DOHH2 (cell line): ENCODE data around the gene AUTS2.

ENCODE experiments used
- H3F3A ChIP-seq: fragments of 200-600 bp; sonication (generic), shearing (Covaris generic); 2 replicates; pipeline ENCODE4 v1.6.0; 2016; ENCODE audit warnings: antibody characterized with exemption, mild to moderate bottlenecking; ENCODE audit not compliant: control insufficient read depth, insufficient read depth
- H3K27ac ChIP-seq: fragments of 200-600 bp; sonication (generic); 2 replicates; pipeline ENCODE4 v1.5.1; 2014; ENCODE audit warnings: low read depth, mild to moderate bottlenecking, low read length, moderate library complexity
- H3K27me3 ChIP-seq: fragments of 200-600 bp; sonication (generic); 2 replicates; pipeline ENCODE4 v1.6.1; 2014; ENCODE audit warnings: mild to moderate bottlenecking, low read length, mixed read lengths; ENCODE audit not compliant: control insufficient read depth
- H3K36me3 ChIP-seq: fragments of 200-600 bp; sonication (generic); 2 replicates; pipeline ENCODE4 v1.6.1; 2014; ENCODE audit warnings: mild to moderate bottlenecking, low read length, moderate library complexity, mixed read lengths; ENCODE audit not compliant: control insufficient read depth
- H3K4me1 ChIP-seq: fragments of 200-600 bp; sonication (generic); 2 replicates; pipeline ENCODE4 v1.6.1; 2014; ENCODE audit warnings: mild to moderate bottlenecking, low read length, mixed read lengths; ENCODE audit not compliant: control insufficient read depth
- H3K4me2 ChIP-seq: fragments of 200-600 bp; sonication (generic); 2 replicates; pipeline ENCODE4 v1.6.0; 2014; ENCODE audit warnings: mild to moderate bottlenecking, low read length, moderate library complexity
- H3K4me3 ChIP-seq: fragments of 200-600 bp; sonication (generic); 2 replicates; pipeline ENCODE4 v1.5.1; 2014; ENCODE audit warnings: mild to moderate bottlenecking, low read length, mixed read lengths
- H3K79me2 ChIP-seq: fragments of 200-600 bp; sonication (generic); 2 replicates; pipeline ENCODE4 v1.6.1; 2014; ENCODE audit warnings: mild to moderate bottlenecking, low read length, mixed read lengths; ENCODE audit not compliant: control insufficient read depth
- H3K9me2 ChIP-seq: fragments of 200-600 bp; sonication (generic); replicated peaks from 2 replicates; pipeline ENCODE4 v1.6.1; 2014; ENCODE audit warnings: mild to moderate bottlenecking, low read length, mixed read lengths; ENCODE audit not compliant: control insufficient read depth
- H3K9me3 ChIP-seq: fragments of 200-600 bp; sonication (generic); 2 replicates; pipeline ENCODE4 v1.6.1; 2014; ENCODE audit warnings: antibody characterized with exemption, low read length, mixed read lengths; ENCODE audit not compliant: control insufficient read depth, insufficient read depth
- H4K20me1 ChIP-seq: fragments of 200-600 bp; sonication (generic); 2 replicates; pipeline ENCODE4 v1.6.0; 2014; ENCODE audit warnings: low read depth, mild to moderate bottlenecking, antibody characterized with exemption, low read length, moderate library complexity; ENCODE audit not compliant: control insufficient read depth, insufficient read depth
- CTCF ChIP-seq: fragments of 200-600 bp; sonication (generic); IDR thresholded peaks from one replicate; pipeline ENCODE4 v1.5.1; 2014; ENCODE audit warnings: antibody characterized with exemption, mild to moderate bottlenecking, low read depth, low read length; ENCODE audit not compliant: poor library complexity, severe bottlenecking
- EZH2phosphoT487 ChIP-seq: fragments of 200-600 bp; sonication (generic); IDR thresholded peaks from 2 replicates; pipeline ENCODE4 v1.6.1; 2017; ENCODE audit warnings: borderline replicate concordance, mild to moderate bottlenecking, antibody characterized with exemption, low read length, moderate library complexity, mixed read lengths

AUTS2 gene

GRCh38 chr7:69754476-69754875 is 156.2 kb downstream of the AUTS2 start:
- Histone ChIP-seq H3K4me3 (peak overlapping the region; percentile 1; the same call in 1 of the 2 replicates), H3K27ac (no peak overlapping the region), H3K9me2 (no peaks in the 10 kb centered on the region), H4K20me1 (peaks cover 25% of the 10 kb centered on the region), H3K79me2 (peaks cover 98% of the 10 kb centered on the region), H3F3A (0 out of 2 replicates have a peak, but pooled peaks cover 2% of the 10 kb centered on the region), H3K36me3 (no peaks in the 10 kb centered on the region), H3K4me1 (peaks cover 83% of the 10 kb centered on the region), H3K4me2 (peak overlapping the region; percentile 52), H3K27me3 (no peaks in the 10 kb centered on the region), H3K9me3 (no peaks in the 10 kb centered on the region)
- no peak for TF ChIP-seq CTCF

- H3K27ac ChIP-seq, result no peak overlapping the region
- peaks cover 88% of the 10 kb centered on the region for H3K79me2 ChIP-seq
- no peak overlapping the region for H3K4me3 ChIP-seq
- TF ChIP-seq EZH2phosphoT487, result no peak
- no peak for TF ChIP-seq CTCF
- H3K36me3 ChIP-seq, result no peaks in the 10 kb centered on the region
- no peaks in the 10 kb centered on the region for H3K9me2 ChIP-seq
- peaks cover 71% of the 10 kb centered on the region for H3K4me1 ChIP-seq
- H3F3A ChIP-seq, result 0 out of 2 replicates have a peak, but pooled peaks cover 2% of the 10 kb centered on the region
- no peaks in the 10 kb centered on the region for H3K27me3 ChIP-seq
- no peaks in the 10 kb centered on the region for H3K9me3 ChIP-seq
- H4K20me1 ChIP-seq, result peaks cover 25% of the 10 kb centered on the region
- no peak overlapping the region for H3K4me2 ChIP-seq
Observed at GRCh38 chr7:69756235-69756634, 158.0 kb downstream of the AUTS2 start.

GRCh38 chr7:69757528-69757927 is 159.3 kb downstream of the AUTS2 start:
- no peak overlapping the region for H3K4me3 ChIP-seq
- H3K4me1 ChIP-seq, result peaks cover 60% of the 10 kb centered on the region
- no peaks in the 10 kb centered on the region for H3K9me3 ChIP-seq
- H3K36me3 ChIP-seq, result no peaks in the 10 kb centered on the region
- no peak overlapping the region for H3K4me2 ChIP-seq
- 0 out of 2 replicates have a peak, but pooled peaks cover 2% of the 10 kb centered on the region for H3F3A ChIP-seq
- no peaks in the 10 kb centered on the region for H3K9me2 ChIP-seq
- H4K20me1 ChIP-seq, result peaks cover 25% of the 10 kb centered on the region
- H3K79me2 ChIP-seq, result peaks cover 87% of the 10 kb centered on the region
- H3K27ac ChIP-seq, result no peak overlapping the region
- H3K27me3 ChIP-seq, result no peaks in the 10 kb centered on the region
- TF ChIP-seq EZH2phosphoT487 (no peak), CTCF (peak; percentile 9)
